Embryonic facial prominence (tissue), 1 donor: ENCODE measurements around the gene CPE.

Experiments
- DNase-seq: peaks from one replicate; pipeline ENCODE4 v3.0.0-alpha.2; 2016; ENCODE audit errors: extremely low spot score

Gene CPE

DNA sequence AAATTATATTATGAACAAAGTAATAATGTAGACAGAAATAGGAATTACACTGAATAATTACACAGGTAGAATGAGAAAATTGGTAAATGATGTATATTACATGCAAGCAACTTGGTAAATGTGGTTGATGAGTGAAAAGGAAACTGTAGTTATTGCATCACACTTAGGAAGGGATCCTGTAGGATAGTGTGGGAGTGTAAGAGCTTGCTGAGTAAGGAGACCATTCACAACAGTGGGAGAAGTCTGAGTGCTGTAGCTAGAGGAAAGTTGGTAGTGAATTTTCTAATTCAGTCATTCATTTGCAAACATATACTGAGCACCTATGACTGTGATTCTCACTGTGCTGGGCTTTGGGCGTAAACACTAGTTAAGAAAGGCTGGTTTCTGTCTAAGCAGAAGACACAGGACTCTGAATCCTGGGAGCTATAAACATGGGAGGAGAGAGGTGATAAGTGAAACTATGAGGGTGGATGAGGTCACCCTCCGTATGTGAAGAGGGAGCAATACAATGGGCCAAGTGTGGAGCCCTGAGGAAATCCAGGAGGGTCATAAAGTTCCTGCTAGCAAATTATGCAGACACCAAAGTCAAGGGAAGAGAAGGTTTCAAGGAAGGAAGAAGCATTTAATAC, 14.2 kb upstream of the CPE start:
- DNase-seq = no peak

DNA sequence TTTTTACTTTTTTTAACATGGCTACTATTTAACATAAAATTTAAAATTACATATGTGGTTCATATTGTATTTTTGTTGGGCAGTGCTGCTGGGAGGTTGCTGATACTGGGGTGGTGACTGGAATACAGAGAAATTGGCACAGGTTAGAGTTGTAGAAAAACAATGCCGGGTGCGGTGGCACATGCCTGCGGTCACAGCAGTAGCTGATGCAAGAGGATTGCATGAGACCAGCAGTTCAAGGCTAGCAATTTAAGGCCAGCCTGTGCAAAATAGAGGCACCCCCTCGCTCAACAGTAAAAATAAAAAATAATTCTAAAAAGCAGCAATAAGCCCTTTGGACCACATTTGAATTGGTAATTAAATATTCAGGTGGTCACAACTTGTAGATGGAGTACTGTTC, 11.8 kb upstream of the CPE start:
- DNase-seq = no peak

DNA sequence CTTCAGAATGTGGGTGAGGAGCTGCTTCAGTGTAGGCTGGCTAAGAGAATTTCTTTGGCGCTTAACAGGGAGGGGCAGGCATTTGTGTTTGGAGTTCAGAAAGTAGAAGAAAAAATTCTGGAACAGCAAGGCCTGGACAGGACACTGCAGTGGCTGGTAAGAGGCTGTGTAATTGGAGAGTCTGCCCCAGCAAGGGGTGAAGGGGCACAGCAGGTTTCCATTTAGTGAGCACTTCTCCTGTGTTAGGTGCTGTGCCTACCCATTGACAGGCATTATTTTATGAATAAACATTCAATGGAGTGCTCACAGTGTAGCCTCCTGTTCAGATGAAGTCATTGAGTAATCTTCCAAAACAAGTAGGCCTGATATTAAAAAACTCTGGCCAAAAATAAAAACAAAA, 10.7 kb upstream of the CPE start:
- DNase-seq = no peak

DNA sequence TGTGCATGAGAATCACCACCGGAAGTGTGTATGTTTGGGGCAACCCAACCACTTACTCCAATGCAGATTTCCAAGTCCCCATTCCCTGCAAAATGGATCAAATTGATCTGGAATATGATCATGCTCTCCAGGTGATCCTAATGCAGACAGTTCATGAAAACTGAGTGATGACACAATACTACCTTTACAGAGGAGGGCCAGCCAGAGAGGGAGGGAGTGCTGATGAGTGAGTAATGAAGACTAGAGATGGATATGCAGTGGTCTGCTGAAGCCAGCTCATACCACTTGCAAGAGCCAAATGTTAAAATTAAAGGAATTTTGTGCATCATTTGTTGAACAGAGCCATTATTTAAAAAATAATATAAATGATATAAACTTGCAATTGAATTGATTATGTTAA, 10.2 kb upstream of the CPE start:
- no peak for DNase-seq

DNA sequence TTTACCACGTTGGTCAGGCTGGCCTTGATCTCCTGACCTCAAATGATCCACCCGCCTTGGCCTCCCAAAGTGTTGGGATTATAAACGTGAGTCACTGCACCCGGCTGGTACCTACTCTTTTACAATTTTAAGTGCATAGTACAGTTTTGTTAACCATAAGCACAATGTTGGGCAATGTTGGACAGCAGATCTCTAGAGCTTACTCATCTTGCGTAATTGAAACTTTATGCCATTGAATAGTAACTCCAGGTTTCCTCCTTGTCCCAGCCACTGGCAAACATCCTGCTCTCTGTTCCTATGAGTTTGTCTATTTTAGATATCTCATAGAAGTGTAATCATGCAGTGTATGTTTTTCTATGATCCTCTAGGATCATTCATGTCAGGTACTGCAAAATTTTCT, 9.3 kb upstream of the CPE start:
- DNase-seq = no peak

DNA sequence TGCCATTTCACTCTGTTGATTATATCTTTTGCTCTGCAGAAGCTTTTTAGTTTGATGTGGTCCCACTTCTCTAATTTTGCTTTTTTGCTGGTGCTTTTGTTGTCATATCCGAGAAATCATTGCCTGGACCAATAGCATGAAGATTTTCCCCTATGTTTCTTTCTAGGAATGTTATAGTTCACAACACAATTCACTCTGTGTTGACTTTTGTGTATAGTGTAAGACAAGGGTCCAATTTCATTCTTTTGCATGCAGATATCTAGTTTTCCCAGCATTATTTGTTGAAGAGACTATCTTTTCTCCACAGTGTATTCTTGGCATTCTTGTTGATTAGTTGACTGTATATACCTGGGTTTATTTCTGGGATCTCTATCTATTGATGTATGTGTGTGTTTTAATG, 8.3 kb upstream of the CPE start:
- DNase-seq = no peak

DNA sequence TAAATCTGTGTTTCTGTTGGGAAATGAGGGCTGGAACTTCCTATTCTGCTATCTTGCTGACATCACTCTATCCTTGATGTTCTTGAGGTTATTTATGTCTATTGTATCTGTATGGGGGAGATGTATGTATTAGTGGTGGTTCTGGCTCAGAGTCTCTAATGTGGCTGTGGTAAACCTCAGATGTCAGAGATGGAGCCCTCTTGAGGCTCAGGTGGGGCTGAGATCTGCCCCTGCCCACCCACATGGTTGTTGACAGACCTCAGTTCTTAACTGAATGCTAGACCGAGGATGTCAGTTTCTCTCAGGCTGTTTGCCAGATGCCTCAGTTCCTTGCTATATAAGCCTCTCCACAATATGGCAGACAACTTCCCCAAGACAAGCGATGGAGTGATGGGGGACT, 3.3 kb upstream of the CPE start:
- no peak for DNase-seq

DNA sequence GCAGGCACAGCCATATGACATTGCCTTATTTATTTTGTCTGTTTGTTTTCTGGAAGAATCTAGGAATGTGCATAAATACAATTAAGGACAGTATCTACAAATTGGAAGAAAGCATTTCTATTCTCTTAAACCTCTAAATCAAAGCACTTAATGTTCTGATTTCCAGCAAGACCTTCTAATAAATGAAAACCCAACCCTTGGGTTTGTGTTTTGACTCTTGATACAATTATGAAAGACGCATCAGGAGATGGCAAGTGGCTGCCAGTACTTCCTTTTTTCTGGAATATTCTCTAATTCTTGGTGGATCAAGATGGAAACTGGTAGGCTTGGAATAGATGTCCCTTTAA, 437 bp upstream of the CPE start:
- DNase-seq = no peak

DNA sequence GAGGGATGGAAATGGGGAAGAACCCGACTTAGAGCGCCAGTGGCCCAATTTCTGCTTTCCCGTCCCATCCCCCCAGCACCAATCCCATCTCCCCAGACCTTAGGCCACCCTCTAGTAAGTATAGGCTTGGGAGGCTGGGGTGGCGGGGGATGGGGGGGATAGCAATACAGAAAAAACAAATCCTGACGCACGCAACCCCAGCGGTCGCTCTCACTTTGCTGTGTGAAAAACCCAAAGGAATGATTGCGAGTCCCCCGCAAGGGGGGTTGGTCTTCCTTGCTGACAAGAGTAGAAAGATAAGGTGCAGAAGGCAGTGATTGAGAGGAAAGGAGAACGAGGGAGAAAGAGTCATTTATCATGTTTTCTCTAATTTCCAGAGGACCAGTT, 863 bp downstream of the CPE start:
- no peak for DNase-seq

DNA sequence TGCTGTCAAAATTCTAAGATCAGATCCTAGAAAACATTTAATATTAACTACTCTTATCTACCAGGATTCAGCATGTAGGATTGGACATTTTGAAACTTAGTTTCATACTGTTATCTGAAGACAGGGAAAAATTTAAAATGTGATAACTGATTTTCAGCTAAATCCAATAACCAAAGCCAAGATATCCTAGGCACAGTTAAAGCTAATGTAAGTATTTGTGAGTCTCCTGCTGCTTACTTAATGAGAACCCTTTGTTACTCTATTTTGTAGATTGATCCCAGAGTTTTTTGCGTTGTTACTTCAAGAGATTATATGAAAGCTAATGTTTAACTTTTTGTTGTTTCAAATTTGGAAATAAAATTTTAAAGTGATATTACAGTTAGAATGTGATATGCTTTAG, 2.0 kb downstream of the CPE start:
- no peak for DNase-seq

DNA sequence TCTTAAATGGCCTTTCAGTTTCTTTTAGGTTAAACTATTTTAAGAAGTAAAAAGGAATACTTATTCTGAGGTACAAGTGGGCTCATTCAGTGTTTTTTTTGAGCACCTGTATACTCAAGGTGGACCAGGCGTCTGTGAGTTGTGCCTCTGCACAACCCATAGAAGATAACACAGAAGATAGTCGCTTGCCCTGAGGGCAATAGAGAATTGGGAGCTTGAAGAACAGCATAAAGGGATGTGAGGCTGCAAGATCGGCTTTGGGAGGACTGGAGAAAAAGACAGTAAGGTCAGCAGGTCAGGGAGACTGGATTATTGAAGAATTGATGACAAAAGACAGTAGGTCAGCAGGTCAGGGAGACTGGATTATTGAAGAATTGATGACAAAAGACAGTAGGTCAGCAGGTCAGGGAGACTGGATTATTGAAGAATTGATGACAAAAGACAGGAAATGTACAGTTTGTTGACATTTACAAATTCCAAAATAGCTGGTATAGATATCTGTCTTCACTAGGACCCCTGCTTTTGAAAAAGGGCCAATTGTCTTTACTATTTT, 3.1 kb downstream of the CPE start:
- no peak for DNase-seq

DNA sequence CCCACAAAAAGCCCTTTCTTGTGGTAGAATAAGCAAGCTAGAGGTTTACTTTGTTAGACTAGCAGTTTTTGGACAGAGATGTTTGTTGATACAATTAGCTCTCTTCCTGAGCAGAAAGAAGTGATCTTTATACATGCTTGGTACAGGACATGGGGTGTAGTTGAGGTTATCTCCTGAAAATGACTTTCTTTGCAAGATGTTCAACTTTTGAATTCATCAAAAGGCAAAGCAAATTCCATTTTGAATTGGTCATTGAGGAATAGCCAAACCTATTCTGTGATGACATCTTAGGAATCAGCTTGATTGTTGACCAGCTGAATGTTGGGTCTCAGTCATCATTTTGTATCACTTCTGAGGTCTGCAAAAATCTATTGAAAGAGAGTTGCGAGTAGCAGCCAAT, 3.8 kb downstream of the CPE start:
- no peak for DNase-seq

DNA sequence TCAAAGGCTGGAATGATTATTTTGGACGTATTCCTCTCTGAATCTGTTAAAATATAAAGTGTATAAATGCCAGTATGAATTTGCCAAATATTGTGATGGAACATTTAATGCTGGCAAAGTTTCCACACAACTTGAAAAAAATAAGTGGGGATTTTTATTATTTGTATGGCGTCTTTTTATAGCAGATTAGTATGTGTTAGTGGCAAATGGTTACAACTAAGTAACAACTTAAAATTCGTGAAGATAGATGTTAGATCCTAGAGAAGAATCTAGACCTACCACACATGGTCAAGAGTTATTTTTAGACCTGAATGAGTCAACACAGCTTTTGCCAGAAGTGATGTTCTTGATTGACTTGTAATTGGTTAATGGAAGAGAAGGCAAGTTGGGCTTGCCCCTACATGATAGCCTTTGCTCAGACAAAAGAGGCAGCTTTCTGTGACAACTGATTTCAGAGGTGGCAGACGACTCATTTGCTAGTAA, 4.8 kb downstream of the CPE start:
- no peak for DNase-seq

DNA sequence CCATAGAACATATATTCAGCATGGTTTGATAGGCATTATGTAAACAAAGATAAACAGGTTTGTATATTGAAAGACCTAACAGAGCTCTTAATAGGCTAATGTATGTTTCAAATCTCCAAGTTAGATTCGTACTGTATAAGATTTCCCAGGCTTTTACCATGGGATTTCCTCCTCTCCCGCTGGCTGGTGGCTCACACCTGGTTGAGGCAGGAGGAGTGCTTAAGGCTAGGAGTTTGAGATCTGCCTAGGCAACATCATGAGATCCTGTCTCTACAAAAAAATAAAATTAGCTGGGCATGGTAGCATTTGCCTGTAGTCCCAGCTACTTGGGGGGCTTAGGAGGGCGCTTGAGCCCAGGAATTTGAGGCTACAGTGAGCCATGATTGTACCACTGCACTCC, 5.4 kb downstream of the CPE start:
- no peak for DNase-seq

DNA sequence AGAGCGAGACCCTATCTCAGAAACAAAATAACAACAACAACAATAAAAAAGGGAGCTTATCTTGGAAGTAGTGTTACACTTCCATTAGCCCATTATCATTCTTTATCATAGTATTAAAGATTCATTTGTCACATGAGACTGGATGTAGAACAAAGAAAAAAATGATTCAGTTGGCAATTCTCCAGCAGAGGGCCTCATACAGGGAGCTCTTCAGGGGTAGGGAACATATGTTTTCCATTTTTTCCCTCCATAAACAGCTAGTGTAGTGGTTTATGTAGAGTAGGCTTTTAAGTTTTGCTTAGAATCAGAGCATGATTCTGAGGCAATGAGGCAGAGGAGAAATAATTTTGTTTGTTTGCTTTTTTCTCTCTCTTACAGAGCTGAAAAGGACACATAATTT, 5.8 kb downstream of the CPE start:
- DNase-seq = peak; percentile 71

DNA sequence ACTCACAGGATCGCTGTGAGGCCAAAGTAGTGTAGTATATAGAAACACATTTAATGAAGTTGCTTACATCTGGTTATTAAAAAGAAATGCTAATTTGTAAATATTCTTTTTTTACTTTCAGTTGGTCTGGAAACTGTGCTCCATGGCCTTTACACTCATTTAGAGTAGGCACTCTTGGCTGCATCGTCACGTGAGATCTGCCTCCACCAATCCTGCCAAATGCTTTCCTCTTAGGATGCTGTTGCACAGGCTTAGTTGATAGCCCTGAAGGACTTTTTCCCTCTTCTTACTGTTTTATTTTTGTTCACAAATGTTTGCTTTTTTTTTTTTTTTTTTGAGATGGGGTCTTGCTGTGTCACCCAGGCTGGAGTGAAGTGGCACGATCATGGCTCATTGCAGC, 6.3 kb downstream of the CPE start:
- no peak for DNase-seq

DNA sequence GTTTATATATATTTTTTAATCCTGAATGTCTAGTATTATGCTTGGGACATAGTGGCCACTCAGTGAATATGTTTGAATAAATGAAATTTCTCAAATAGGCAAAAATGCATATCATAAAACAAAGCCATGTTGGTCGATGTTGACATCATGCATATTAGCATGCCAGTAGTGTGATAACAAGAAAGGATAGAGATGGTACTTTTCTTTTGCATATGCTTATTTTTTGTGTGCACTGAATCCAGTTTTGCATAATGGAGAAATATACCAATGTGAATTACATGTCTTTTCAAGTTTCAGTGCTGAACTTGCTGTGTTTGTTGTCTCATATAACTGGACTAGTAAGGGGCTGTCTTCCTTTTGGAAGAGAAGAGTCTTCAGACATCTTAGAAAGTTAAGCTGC, 7.5 kb downstream of the CPE start:
- DNase-seq = no peak

DNA sequence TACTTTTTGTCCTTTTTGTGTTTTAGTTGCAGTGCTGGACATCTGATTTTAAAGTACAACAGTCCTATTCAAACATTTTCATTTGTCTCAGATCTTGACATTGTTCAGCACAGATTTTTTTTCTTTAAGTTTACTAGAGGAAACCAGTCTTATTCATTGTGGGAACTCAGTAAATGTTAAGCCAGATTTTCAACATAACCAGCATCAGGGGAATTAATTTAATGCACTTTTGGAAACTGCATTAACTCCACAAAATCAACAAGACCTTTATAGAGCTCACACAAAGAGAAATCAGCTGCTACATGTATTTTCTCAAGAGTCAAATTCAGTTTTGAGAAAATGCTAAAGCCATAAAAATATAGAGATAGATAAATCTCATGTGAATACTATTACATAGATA, 9.9 kb downstream of the CPE start:
- DNase-seq = no peak

DNA sequence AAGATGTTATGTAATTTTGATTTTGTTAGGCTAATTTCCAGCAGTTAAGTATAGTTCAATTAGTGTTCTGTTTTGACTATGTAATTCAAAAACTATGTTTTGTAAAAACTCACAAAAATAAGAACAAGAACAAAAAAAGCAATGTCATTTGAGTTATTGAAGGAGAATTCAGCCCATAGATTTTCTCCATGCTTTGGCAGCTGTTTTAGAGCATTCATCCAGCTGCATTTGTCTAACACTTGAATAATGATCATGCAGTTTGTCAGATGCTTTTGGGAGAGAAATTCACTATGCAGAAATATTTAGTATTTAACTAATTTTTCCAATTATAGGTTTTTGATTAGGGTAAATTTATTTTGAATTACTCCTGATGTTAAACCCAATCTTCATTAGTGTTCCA, 14.2 kb downstream of the CPE start:
- no peak for DNase-seq

DNA sequence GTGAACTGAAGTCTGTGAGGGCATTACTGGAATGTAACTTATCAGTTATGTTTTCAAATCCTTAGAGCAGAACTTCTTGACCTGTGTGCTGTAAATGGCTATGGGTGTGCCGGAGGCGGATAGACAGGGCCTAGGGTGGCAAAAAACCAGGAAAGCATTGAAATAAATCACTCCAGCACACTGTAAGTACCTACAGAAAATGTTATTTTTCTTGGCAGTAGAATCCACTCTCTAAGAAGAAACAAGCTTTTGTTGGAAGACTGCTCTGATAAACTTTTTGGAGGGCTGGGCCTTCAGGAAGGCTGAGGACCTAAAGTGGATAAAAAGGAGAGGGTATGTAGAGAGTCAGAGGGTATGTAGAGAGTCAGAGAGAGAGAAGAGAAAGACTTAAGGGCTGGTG, 14.9 kb downstream of the CPE start:
- DNase-seq = no peak

DNA sequence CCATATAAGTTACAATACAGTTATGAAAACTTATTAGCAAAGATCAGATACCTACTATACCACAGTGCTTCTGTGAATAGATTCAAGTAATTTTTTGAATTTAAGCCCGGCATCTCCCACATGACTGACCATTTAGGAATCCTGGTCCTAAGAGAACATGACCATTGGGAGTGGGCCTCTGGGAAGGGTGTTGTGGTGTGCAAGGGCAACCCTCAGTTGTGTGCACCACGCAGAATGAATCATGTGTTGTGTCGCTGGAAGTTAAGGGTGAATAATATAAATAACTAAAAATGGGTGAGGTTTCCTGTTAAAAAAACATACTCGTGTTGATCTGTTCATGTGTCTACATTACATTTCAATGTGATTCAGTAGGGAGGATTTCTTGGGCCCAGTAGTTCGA, 15.5 kb downstream of the CPE start:
- DNase-seq = no peak

DNA sequence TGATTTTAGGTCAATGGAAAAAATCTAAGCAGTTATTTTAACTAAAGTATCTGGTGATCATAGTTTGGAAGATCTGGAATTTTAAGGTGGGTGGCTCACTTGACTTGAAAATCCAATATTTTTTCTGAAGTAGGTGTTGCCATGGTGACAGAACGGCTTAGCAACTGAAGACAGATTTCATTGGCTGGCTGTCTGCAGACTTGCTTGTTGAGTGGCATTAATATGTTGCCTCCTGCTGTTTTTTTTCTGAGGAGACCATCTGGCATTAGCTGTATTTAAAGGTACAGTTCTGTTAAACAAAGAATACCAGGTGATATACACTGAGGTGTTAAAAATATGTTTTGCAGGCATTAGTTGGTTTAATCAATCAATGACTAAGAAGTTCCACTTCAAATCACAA, 19.8 kb downstream of the CPE start:
- peak; percentile 72 for DNase-seq

DNA sequence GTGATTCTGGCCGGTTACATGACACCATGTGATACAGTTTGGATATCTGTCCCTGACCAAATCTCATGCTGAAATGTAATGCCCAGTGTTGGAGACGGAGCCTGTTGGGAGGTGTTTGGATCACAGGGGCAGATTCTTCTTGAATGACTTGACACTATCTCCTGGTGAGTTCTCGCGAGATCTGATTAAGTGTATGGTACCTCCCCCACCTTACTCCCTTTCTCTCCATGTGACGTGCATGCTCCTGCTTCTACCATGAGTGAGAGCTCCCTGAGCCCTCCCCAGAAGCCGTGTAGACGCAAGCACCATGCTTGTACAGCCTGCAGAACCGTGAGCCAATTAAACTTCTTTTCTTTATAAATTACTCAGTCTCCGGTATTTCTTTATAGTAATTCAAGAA, 23.6 kb downstream of the CPE start:
- DNase-seq = no peak

DNA sequence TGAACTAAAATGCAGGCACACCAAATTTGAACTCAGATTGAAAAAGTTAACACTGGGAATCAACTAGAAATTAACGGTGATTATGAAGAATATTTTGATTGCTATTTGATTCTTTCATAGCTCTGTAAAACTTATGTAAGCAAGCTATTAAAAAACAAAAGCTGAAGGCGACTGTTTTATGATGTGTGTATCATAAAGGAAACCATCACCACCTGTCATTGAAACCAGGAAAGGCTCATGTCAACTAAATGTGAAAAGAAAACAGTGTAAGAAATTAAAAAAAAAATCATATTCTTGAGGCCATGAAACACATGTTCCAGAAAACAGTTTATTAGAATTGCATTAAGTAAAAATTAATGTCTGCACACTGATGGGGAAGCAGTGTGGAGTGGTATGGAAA, 24.2 kb downstream of the CPE start:
- no peak for DNase-seq
